B cell (primary cell): ENCODE measurements around the gene PDZD2. TPM values are rescaled to one million over a fixed set of nuclear protein-coding genes. Genes with fewer than 3 reads are reported as not detected.

Experiments
- ATAC-seq: fragments of 200-7000 bp; cut with Tn5 transposase; one replicate; pipeline ENCODE4 v1.10.0; 2021; ENCODE audit warnings: low read depth, mild to moderate bottlenecking, moderate number of reproducible peaks, moderate library complexity
- CTCF ChIA-PET: fragments of 350-600 bp; sonication (Branson Sonifier 250); formaldehyde crosslinking; loops from one replicate; lab custom pipeline; 2021; ENCODE audit warnings: antibody characterized with exemption, inconsistent platforms; lab: Charles Lee
- POLR2A ChIA-PET: fragments of 350-600 bp; sonication (Branson Sonifier 250); formaldehyde crosslinking; loops from one replicate; lab custom pipeline; 2021; ENCODE audit warnings: antibody characterized with exemption; lab: Charles Lee
- DNase-seq: peaks from one replicate; pipeline ENCODE4 v3.0.0; 2013
- H2AFZ ChIP-seq: 2 replicates; pipeline ENCODE4 v1.6.1; 2012; ENCODE audit warnings: mild to moderate bottlenecking, low read depth, low read length; ENCODE audit not compliant: insufficient read depth, poor library complexity, severe bottlenecking
- H3K27ac ChIP-seq, 2 donors: 1 replicate in 1 of 2; 2 replicates in 1 of 2; pipeline ENCODE4 v1.5.1; 2012 to 2013; ENCODE audit warnings: low read length in 2 of 2, mild to moderate bottlenecking in 2 of 2, moderate library complexity in 1 of 2
- H3K27me3 ChIP-seq, 4 experiments: fragments of 200-600 bp in 1 of 4; sonication (generic) in 1 of 4; replicated peaks in 1 of 4; 1 replicate in 2 of 4; 2 replicates in 2 of 4; pipeline versions ENCODE4 v1.6.1 to v1.7.0; 2013 to 2016; ENCODE audit warnings: low read length in 3 of 4, mild to moderate bottlenecking in 2 of 4, mixed read lengths in 1 of 4, moderate library complexity in 1 of 4; ENCODE audit not compliant: insufficient read depth in 4 of 4, control insufficient read depth in 3 of 4; ENCODE audit errors: control extremely low read depth in 1 of 4
- H3K36me3 ChIP-seq, 2 experiments: replicated peaks in 1 of 2; 1 replicate in 1 of 2; 2 replicates in 1 of 2; pipeline versions ENCODE4 v1.6.1 to v1.7.1; 2013; ENCODE audit warnings: low read length in 1 of 2; ENCODE audit not compliant: insufficient read depth in 2 of 2, control insufficient read depth in 1 of 2; ENCODE audit errors: control extremely low read depth in 1 of 2, extremely low read depth in 1 of 2
- H3K4me1 ChIP-seq, 2 donors: fragments of 200-600 bp in 1 of 2; sonication (generic) in 1 of 2; 1 replicate in 1 of 2; 2 replicates in 1 of 2; pipeline versions ENCODE4 v1.5.1 to v1.6.1; 2013 to 2017; ENCODE audit warnings: low read length in 2 of 2; ENCODE audit not compliant: control insufficient read depth in 2 of 2, insufficient read depth in 2 of 2
- H3K4me2 ChIP-seq: replicated peaks from 2 replicates; pipeline ENCODE3; 2012; ENCODE audit warnings: mild to moderate bottlenecking, low read depth, low read length; ENCODE audit not compliant: poor library complexity, severe bottlenecking
- H3K4me3 ChIP-seq, 5 experiments: fragments of 200-600 bp in 1 of 5; sonication (generic) in 1 of 5; 1 replicate in 3 of 5; 2 replicates in 2 of 5; pipeline versions ENCODE4 v1.5.1 to v1.7.0; 2011 to 2016; ENCODE audit warnings: low read length in 4 of 5, mild to moderate bottlenecking in 4 of 5, low read depth in 2 of 5, control low read depth in 1 of 5, moderate library complexity in 1 of 5; ENCODE audit not compliant: insufficient read depth in 1 of 5; ENCODE audit errors: control extremely low read depth in 1 of 5, extremely low read depth in 1 of 5
- H3K79me2 ChIP-seq: fragments of 200-600 bp; sonication (generic); one replicate; pipeline ENCODE4 v1.6.0; 2016; ENCODE audit warnings: low read length; ENCODE audit not compliant: control insufficient read depth, insufficient read depth
- H3K9ac ChIP-seq: fragments of 200-600 bp; sonication (generic); 2 replicates; pipeline ENCODE4 v1.6.1; 2017; ENCODE audit warnings: mild to moderate bottlenecking, low read length, moderate library complexity
- H3K9me3 ChIP-seq, 3 donors: one replicate each; pipeline versions ENCODE4 v1.6.1 to v1.7.1; 2013; ENCODE audit warnings: low read length in 2 of 3; ENCODE audit not compliant: control insufficient read depth in 2 of 3, insufficient read depth in 1 of 3; ENCODE audit errors: control extremely low read depth in 1 of 3
- H4K20me1 ChIP-seq: 2 replicates; pipeline ENCODE4 v1.6.0; 2012; ENCODE audit warnings: mild to moderate bottlenecking, low read length; ENCODE audit not compliant: insufficient read depth, control insufficient read depth, poor library complexity, severe bottlenecking
- H3K27ac Mint-ChIP-seq: one replicate; pipeline ENCODE4 v1.8.0; 2021; ENCODE audit warnings: mixed read lengths
- H3K27me3 Mint-ChIP-seq: one replicate; pipeline ENCODE4 v1.8.0; 2021; ENCODE audit warnings: mixed read lengths
- H3K4me1 Mint-ChIP-seq: one replicate; pipeline ENCODE4 v1.8.0; 2021; ENCODE audit warnings: mixed read lengths
- H3K4me3 Mint-ChIP-seq: one replicate; pipeline ENCODE4 v1.8.0; 2021; ENCODE audit warnings: mixed read lengths
- H3K9me3 Mint-ChIP-seq: one replicate; pipeline ENCODE4 v1.8.0; 2022; ENCODE audit warnings: mixed read lengths; ENCODE audit not compliant: insufficient read depth
- CTCF ChIP-seq: fragments of 200-600 bp; IDR thresholded peaks from one replicate; pipeline ENCODE4 v1.8.0; 2022; ENCODE audit warnings: antibody characterized with exemption, mild to moderate bottlenecking
- EZH2 ChIP-seq: IDR thresholded peaks from 2 replicates; pipeline ENCODE4 v1.6.1; 2012; ENCODE audit warnings: borderline replicate concordance, low read depth, mild to moderate bottlenecking, moderate library complexity, low read length; ENCODE audit not compliant: insufficient read depth, poor library complexity, severe bottlenecking
- WGBS: methylation state at CpG from one replicate; pipeline ENCODE4 v1.1.5; 2013; ENCODE audit warnings: missing lambda C conversion rate; ENCODE audit not compliant: insufficient coverage; 5-methylcytosine and 5-hydroxymethylcytosine counted together
- intact Hi-C: fragments of 100-400 bp; cut with micrococcal nuclease; formaldehyde crosslinking; loops from one replicate; pipeline ENCODE4 v1.10.0; 2022
- polyA plus RNA-seq: library from polyadenylated mRNA; depleted of rRNA; stranded (reverse); fragments of >200 nt; gene quantifications from 2 replicates; pipeline ENCODE4 v1.2.3, GENCODE V29; 2012
- total RNA-seq, 2 donors: library from RNA; stranded (reverse); fragments of 120-200 nt in 1 of 2; gene quantifications; 1 replicate in 1 of 2; 2 replicates in 1 of 2; pipeline versions ENCODE4 v1.2.3 to v1.2.4, GENCODE V29; 2013 to 2022

Gene PDZD2
- total and polyA plus RNA-seq, 2 donors (not counting 1 experiment from before 2014, with no cell fraction given) = not detected

- TF ChIP-seq EZH2 (no peak), CTCF (no peak)
- no peaks in the 10 kb centered on the region for H3K9me3 Mint-ChIP-seq
- CTCF ChIA-PET = no interaction called here
These were observed 24.6 kb downstream of the PDZD2 start for GRCh38 chr5:31663519-31663918.

GRCh38 chr5:31664566-31664965 is 25.6 kb downstream of the PDZD2 start:
- H3K9me3 ChIP-seq = no peaks in the 10 kb centered on the region
- H3K4me3 ChIP-seq = no peak overlapping the region
- Mint-ChIP-seq H3K27me3 (peaks cover 8% of the 10 kb centered on the region), H3K4me3 (no peak overlapping the region), H3K4me1 (no peaks in the 10 kb centered on the region), H3K9me3 (no peaks in the 10 kb centered on the region), H3K27ac (no peak overlapping the region)
- WGBS = 97% methylated on average over 5 of the region's 8 CpGs
- ChIA-PET CTCF (no interaction called here), POLR2A (no interaction called here)
- no peaks in the 10 kb centered on the region for H3K36me3 ChIP-seq
- no peaks in the 10 kb centered on the region for H3K27me3 ChIP-seq
- no peak overlapping the region for H3K4me2 ChIP-seq
- intact Hi-C loops = no loop called here
- H4K20me1 ChIP-seq = no peaks in the 10 kb centered on the region
- no peaks in the 10 kb centered on the region for H3K4me1 ChIP-seq
- no peak for ATAC-seq
- no peak for DNase-seq
- H3K79me2 ChIP-seq = no peaks in the 10 kb centered on the region
- no peak overlapping the region for H3K27ac ChIP-seq
- H3K9ac ChIP-seq = no peak overlapping the region
- H2AFZ ChIP-seq = no peak overlapping the region
- no peak for TF ChIP-seq CTCF
- no peak for TF ChIP-seq EZH2

More at GRCh38 chr5:31663519-31663918, 24.6 kb downstream of the PDZD2 start:
- H3K4me3 ChIP-seq = no peak overlapping the region
- H3K27me3 ChIP-seq = no peaks in the 10 kb centered on the region
- 81% methylated on average over 3 of the region's 7 CpGs for WGBS
- no peaks in the 10 kb centered on the region for H3K9me3 ChIP-seq
- Mint-ChIP-seq H3K4me1 (no peaks in the 10 kb centered on the region), H3K27me3 (peaks cover 17% of the 10 kb centered on the region), H3K4me3 (no peak overlapping the region), H3K27ac (no peak overlapping the region)
- ATAC-seq (no peak), DNase-seq (no peak)
- no peak overlapping the region for H3K4me2 ChIP-seq
- H3K4me1 ChIP-seq = no peaks in the 10 kb centered on the region
- intact Hi-C loops = no loop called here
- no peaks in the 10 kb centered on the region for H4K20me1 ChIP-seq
- H3K9ac ChIP-seq = no peak overlapping the region
- H3K79me2 ChIP-seq = no peaks in the 10 kb centered on the region
- POLR2A ChIA-PET = no interaction called here
- no peak overlapping the region for H2AFZ ChIP-seq
- H3K36me3 ChIP-seq = no peaks in the 10 kb centered on the region
- no peak overlapping the region for H3K27ac ChIP-seq
